Activated CD4-positive, CD25-positive, alpha-beta regulatory T cell treated with anti-CD3 and anti-CD28 coated beads, Interleukin-2, amount 50 U/mL, for 24 hours (primary cell): Measurements from ENCODE around the gene LTBP4.
"Not testable (repeated sequence)": the region's sequence is repeated elsewhere in the genome, so short reads cannot be mapped to it uniquely, and the experiment has no call there.

Source experiments
- ATAC-seq, 2 donors: fragments of 150-1000 bp; cut with Tn5 transposase; one replicate each; pipeline ENCODE4 v1.10.0; 2021; ENCODE audit warnings: mild to moderate bottlenecking in 1 of 2, moderate library complexity in 1 of 2

The LTBP4 gene

GRCh38 chr19:40576151-40576584 is 25.0 kb upstream of the LTBP4 start:
- peak; percentile 17 to 18 for ATAC-seq

GRCh38 chr19:40576585-40577451 is 24.4 kb upstream of the LTBP4 start, which contains the start of gene SHKBP1:
Gene SHKBP1, plus strand, starts transcription at chr19:40576873. Its CDS starts 27 bp downstream, at chr19:40576900.
- ATAC-seq, result peak; percentile 100

- no peak for ATAC-seq
Observed at GRCh38 chr19:40578442-40578908, 22.7 kb upstream of the LTBP4 start.

GRCh38 chr19:40580619-40581018 is 20.6 kb upstream of the LTBP4 start:
- ATAC-seq, result no peak

- ATAC-seq, result no peak
Observed at GRCh38 chr19:40581531-40581930, 19.6 kb upstream of the LTBP4 start.

GRCh38 chr19:40582467-40582866 is 18.7 kb upstream of the LTBP4 start:
- ATAC-seq, result no peak

- no peak for ATAC-seq
Observed at GRCh38 chr19:40583283-40583682, 17.9 kb upstream of the LTBP4 start.

DNA sequence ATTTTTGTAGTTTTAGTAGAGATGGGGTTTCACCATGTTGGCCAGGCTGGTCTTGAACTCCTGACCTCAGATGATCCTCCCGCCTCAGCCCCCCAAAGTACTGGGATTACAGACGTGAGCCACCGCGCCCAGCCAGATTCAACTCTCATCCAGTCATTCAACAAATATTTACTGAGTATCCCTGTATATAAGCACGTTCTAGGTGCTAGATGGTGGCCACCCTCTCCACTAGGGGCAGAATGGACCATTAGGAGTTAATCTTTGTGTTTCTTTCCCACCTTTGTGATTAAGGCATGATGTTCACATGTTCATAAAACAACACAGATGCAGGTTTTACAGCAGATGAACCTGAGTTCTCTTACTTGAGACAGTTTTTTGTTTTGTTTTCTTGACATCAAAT is 17.2 kb upstream of the LTBP4 start:
- no peak for ATAC-seq

DNA sequence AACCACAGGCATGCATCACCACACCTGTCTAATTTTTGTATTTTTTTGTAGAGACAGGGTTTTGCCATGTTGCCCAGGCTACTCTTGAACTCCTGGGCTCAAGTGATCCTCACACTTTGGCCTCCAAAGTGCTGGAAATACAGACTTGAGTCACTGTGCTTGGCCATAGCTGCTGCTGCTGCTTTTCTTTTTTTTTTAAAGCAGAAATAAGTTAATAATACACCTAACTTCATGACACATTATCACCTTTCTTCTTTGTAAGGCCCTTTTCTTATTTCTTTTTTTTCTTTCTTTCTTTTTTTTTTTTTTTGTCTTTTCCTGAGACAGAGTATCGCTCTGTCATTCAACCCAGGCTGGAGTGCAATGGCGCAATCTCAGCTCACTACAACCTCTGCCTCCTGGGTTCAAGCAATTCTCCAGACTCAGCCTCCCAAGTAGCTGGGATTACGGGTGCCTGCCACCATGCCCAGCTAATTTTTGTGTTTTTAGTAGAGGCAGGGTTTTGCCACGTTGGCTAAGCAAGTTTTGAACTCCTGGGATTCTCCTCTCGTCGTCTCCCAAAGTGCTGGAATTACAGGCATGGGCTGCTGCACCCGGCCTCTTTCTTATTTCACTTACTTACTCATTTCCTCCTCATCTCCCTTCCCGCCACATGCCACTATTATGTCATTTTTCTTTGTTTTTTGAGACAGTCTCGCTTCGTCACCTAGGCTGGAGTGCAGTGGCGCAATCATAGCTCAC is 15.8 kb upstream of the LTBP4 start:
- peak in 1 of 2 donors; percentile 24 for ATAC-seq

GRCh38 chr19:40585982-40586422 is 15.2 kb upstream of the LTBP4 start:
- ATAC-seq, result no peak

- no peak for ATAC-seq
Observed at GRCh38 chr19:40586611-40587010, 14.6 kb upstream of the LTBP4 start.

GRCh38 chr19:40588110-40588854 is 12.9 kb upstream of the LTBP4 start:
- no peak for ATAC-seq

DNA sequence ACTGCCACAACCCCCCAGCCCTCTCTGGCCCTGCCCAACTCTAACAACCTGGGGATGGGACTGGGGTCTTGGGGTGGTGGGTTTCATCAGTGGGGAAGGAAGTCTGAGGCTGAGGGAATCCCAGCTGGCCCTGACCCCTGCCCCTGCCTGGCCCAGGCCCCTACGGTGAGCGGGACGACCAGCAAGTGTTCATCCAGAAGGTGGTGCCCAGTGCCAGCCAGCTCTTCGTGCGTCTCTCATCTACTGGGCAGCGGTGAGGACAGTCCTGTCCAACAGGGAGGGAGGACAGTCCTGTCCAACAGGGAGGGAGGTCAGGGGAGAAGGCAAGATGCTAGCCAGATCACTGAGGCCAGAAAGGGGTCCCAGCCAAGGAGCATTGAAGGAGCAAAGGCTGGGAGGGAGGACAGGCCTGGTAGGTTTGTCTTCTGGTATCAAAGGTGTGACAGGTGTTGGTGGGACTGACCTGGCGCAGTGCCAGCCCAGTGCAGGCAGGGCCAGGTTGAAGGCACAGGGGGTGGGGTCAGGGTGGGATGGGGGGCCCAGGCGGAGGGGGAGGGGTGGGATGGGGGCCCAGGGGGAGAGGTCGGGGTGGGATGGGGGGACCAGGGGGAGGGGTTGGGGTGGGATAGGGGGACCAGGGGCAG is 12.1 kb upstream of the LTBP4 start:
- no peak for ATAC-seq

DNA sequence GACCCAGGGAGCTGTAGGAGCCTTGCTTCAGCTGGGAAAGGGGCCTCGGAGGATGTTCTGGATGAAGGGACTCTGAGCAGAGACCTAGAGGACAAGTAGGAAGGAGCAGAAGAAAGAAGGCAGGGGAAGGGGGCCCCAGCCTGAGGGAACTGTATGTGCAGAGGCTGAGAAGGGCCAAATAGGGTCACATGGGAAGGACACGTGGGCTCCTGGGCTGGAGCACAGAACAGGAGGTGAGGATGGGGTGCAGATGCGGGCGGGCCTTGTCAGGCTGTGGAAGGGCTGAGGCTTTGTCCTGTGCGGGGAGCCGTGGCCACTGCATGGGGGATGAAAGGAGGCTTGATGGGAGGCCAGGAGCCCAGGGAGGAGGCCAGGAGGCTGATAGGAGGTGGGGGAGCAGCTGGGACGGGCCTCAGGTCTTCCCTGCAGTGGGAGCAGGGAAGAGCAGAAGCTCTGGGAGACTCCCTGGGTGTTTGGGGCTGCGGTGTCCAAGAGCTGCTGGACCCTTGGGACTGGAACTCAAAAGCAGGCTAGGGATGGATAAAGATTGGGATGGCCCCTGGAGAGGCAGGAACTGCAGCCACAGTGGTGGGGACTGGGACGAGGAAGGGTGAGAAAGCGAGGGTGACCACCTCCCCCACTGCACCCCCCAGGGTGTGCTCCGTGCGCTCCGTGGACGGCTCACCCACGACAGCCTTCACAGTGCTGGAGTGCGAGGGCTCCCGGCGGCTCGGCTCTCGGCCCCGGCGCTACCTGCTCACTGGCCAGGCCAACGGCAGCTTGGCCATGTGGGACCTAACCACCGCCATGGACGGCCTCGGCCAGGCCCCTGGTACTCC is 11.4 kb upstream of the LTBP4 start:
- no peak for ATAC-seq

GRCh38 chr19:40590464-40591265 is 10.5 kb upstream of the LTBP4 start:
- ATAC-seq, result no peak

GRCh38 chr19:40591724-40592123 is 9.4 kb upstream of the LTBP4 start:
- ATAC-seq, result not testable (repeated sequence)

GRCh38 chr19:40592170-40592569 is 9.0 kb upstream of the LTBP4 start:
- peak in 1 of 2 donors; percentile 69 for ATAC-seq

GRCh38 chr19:40594255-40594654 is 6.9 kb upstream of the LTBP4 start:
- no peak for ATAC-seq

GRCh38 chr19:40594657-40595091 is 6.5 kb upstream of the LTBP4 start:
- peak; percentile 14 to 24 for ATAC-seq

DNA sequence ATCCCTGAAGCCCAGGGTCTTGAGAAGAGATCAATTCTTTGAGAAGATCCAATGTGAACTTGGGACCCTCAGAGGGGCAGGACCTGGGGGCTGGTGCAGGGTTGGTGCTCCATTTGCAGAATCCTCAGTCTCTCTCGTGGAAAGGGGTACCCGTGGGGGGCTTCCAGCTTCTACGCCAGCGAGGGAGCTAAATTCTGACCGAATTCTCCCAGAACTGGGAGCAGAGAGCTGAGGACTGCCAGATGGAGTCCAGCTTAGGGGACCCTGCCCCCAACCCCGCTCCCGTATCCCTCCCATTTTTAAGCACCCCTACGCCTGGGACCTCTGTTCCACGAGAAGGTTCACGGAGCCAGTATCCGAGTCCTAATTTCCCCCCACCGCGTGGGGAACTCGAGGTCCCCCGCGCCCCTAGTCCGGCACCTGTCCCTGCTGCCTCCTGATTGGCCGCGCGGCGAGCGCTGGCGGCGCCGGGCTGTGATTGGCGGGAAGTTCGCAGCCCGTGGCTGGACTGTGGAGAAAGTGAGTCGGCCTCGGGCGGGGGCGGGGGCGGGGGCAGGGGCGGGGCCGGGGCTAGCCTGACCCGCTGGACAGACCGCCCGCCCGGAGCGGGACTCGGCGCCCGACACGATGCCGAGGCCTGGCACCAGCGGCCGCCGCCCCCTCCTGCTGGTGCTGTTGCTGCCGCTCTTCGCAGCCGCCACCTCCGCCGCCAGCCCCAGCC is 4.4 kb upstream of the LTBP4 start:
- no peak for ATAC-seq
